Mucosa of descending colon (tissue), 3 donors: Measurements from ENCODE around the gene SLC35A2. TPM values are rescaled to one million over a fixed set of nuclear protein-coding genes. Genes with fewer than 3 reads are reported as not detected.

Experiments
- ATAC-seq: fragments of 200-7000 bp; cut with Tn5 transposase; one replicate; pipeline ENCODE4 v1.9.1; 2020; ENCODE audit warnings: mild to moderate bottlenecking, moderate library complexity
- DNase-seq, 3 donors: peaks; one replicate each; pipeline ENCODE4 v3.0.0-alpha.2; 2020
- H3K36me3 ChIP-seq: fragments of 200-600 bp; one replicate; pipeline ENCODE4 v1.8.0; 2021; ENCODE audit warnings: low read depth, mild to moderate bottlenecking
- H3K4me1 ChIP-seq: fragments of 200-600 bp; one replicate; pipeline ENCODE4 v1.8.0; 2021; ENCODE audit warnings: low read depth, mild to moderate bottlenecking
- H3K4me3 ChIP-seq: fragments of 200-600 bp; one replicate; pipeline ENCODE4 v1.8.0; 2021; ENCODE audit warnings: mild to moderate bottlenecking
- H3K9me3 ChIP-seq: fragments of 200-600 bp; one replicate; pipeline ENCODE4 v1.8.0; 2021; ENCODE audit warnings: mild to moderate bottlenecking
- intact Hi-C, 2 donors: fragments of 100-400 bp; cut with DNase I in 1 of 2; cut with micrococcal nuclease in 1 of 2; formaldehyde crosslinking; loops; one replicate each; pipeline versions ENCODE4 v1.11.0 to v1.11.1; 2022; cut with DNase I, micrococcal nuclease
- total RNA-seq, 3 donors: library from RNA; stranded (reverse); fragmentation: NEBNext Ultra II Directional in 2 of 3; extraction: Animal tissue kit (Norgen Biotek cat#: 25700) in 2 of 3; gene quantifications; one replicate each; pipeline versions ENCODE4 v1.2.1 to v1.2.4, GENCODE V29; 2021 to 2023
- TF ChIP-seq, protein P1 (sequence below): fragments of 200-600 bp; IDR thresholded peaks from one replicate; pipeline ENCODE4 v1.8.0; 2022; ENCODE audit warnings: antibody characterized with exemption, mild to moderate bottlenecking
- donor health status: DM: no; HTN: no; CAD: no; lungs with moderate emphysema.
- donor health status: DM: no; HTN: no; CAD: no.
- donor health status: DM: no; HTN: yes; CAD: no.

The SLC35A2 gene
- total RNA-seq, 3 donors from 2014 or later = 26.4 to 62.1 (median 52.2) TPM

DNA sequence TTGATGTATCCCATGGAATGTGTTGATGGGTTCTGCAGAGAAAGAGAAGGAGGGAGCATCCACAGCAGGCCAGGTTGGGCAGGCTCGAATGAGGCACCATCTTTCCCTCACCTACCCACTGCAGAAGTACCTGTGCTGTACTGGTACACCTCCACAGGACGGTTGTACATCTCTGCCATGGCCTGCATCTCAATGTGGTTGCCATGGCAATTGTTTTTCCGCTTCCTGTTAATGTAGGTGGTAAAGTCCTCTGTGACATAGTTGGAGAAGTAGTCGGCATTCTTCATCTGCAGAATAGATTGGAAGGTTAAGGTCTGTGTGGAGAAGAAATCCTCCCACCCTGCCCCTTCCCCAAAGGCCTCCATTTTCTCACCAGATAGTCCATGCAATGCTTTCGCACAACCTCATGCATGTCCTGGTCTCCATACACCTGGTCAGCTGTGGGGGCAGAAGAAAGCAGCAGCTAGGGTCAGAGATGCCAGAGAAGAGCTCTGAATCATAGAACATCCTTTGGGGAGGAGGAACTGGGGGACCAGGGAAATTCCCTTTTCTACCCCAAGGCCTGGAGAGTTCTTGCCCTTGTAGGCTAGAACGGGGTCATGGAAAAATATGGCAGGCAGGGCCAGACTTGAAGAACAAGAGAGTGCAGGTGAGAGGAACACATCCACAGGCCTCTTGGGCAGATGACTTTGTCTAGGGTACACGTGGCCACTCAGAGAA lies 23.3 kb upstream of the SLC35A2 start:
- no peaks in the 10 kb centered on the region for H3K36me3 ChIP-seq
- no peaks in the 10 kb centered on the region for H3K9me3 ChIP-seq
- no peaks in the 10 kb centered on the region for H3K4me1 ChIP-seq
- TF ChIP-seq, protein P1, sequence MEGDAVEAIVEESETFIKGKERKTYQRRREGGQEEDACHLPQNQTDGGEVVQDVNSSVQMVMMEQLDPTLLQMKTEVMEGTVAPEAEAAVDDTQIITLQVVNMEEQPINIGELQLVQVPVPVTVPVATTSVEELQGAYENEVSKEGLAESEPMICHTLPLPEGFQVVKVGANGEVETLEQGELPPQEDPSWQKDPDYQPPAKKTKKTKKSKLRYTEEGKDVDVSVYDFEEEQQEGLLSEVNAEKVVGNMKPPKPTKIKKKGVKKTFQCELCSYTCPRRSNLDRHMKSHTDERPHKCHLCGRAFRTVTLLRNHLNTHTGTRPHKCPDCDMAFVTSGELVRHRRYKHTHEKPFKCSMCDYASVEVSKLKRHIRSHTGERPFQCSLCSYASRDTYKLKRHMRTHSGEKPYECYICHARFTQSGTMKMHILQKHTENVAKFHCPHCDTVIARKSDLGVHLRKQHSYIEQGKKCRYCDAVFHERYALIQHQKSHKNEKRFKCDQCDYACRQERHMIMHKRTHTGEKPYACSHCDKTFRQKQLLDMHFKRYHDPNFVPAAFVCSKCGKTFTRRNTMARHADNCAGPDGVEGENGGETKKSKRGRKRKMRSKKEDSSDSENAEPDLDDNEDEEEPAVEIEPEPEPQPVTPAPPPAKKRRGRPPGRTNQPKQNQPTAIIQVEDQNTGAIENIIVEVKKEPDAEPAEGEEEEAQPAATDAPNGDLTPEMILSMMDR = no peak
- intact Hi-C loops = no loop called here
- no peak overlapping the region for H3K4me3 ChIP-seq
- DNase-seq (no peak), ATAC-seq (no peak)

DNA sequence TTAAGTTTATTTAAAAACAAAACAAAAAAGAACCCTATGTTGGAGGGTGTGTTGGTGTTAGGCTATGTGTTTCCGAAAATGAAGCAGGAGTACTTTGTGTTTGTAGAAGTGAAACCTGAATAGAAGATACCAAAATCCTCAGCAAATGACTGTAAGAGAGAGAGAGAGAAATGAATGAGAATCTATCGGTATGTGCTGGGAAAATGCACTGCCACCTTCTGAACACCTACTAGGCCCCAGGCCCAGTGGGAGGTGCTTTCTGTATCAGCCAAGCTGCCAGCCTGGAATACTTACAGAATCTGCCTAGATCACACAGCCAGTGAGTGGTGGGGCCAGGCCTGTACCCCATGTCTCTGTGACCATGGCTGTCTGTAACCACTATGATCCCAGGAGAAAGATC lies 22.3 kb upstream of the SLC35A2 start:
- Histone ChIP-seq H3K4me1 (no peaks in the 10 kb centered on the region), H3K4me3 (no peak overlapping the region), H3K9me3 (no peaks in the 10 kb centered on the region), H3K36me3 (no peaks in the 10 kb centered on the region)
- DNase-seq = no peak
- TF ChIP-seq, protein P1 = no peak
- ATAC-seq = no peak
- intact Hi-C loops = no loop called here

DNA sequence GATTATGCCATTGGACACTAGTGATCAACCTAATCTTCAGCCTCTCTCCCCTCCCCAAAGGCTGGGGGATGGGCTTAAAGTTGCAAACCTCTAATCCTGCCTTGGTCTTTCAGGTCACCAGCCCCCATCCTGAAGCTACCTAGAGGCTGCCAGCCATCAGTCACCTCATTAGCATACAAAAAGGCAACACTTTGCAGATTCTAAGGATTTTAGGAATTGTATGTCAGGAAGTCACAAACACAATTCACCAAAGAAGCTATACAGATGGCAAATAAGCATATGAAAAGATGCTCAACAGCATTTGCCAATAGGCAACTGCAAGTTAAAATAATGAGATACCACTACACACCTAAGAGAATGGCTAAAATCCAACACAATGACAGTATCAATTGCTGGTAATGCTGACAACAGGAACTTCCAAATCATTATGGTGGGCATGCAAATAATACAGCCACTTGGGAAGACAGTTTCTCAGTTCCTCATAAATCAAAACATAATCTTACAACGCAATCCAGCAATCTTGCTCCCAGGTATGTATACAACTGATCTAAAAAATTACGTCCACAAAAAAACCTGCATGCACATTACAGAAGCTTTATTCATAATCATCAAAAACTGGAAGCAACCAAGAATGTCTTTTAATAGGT lies 16.4 kb upstream of the SLC35A2 start:
- Histone ChIP-seq H3K36me3 (no peaks in the 10 kb centered on the region), H3K9me3 (no peaks in the 10 kb centered on the region), H3K4me1 (no peaks in the 10 kb centered on the region), H3K4me3 (no peak overlapping the region)
- ATAC-seq (no peak), DNase-seq (no peak)
- TF ChIP-seq, protein P1 = no peak
- intact Hi-C loops = no loop called here

DNA sequence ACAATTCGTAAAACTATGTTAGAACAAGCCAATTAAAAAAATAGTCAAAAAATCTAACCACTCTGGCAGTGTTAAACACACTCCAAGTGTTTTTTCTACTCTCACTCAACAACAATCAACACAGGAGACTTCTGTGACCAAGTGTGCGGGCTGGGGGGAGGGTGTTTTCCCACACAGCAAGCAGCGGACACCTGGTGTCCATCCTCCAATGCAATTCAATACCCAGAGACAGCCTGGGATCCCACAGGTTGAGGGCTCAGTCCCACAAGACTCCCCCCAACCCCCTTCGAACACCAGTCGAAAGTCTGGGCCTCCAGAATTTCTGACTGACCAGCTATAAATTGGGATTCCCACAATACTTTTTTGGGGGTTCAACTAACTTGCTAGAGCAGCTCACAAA lies 15.7 kb upstream of the SLC35A2 start:
- DNase-seq = no peak
- intact Hi-C loops = no loop called here
- no peaks in the 10 kb centered on the region for H3K36me3 ChIP-seq
- TF ChIP-seq, protein P1 = no peak
- H3K4me1 ChIP-seq = no peaks in the 10 kb centered on the region
- ATAC-seq = no peak
- no peaks in the 10 kb centered on the region for H3K9me3 ChIP-seq
- H3K4me3 ChIP-seq = no peak overlapping the region

DNA sequence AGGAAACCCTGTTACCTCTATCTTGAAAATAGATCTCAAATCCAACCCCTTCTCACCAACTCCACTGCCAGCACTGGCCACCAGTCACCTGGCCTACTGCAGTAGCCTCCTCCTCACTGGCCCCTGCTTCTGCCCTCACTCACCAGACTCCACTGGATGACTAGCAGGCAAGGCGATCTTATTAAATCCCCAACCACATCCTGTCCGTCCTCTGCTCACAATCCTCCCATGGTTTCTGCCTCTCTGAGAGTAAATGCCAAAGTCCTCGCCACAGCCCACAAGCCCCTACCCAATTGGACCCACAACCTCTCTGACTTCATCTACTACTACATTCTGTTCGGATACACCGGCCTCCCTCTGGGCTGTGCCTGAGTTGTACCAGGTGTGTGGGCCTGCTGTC lies 12.8 kb upstream of the SLC35A2 start:
- no peaks in the 10 kb centered on the region for H3K36me3 ChIP-seq

More for the DNA sequence above, 12.8 kb upstream of the SLC35A2 start:
- H3K4me1 ChIP-seq = no peaks in the 10 kb centered on the region
- no peaks in the 10 kb centered on the region for H3K9me3 ChIP-seq
- no peak for ATAC-seq
- intact Hi-C loops = no loop called here
- TF ChIP-seq, protein P1 = no peak
- no peak overlapping the region for H3K4me3 ChIP-seq
- no peak for DNase-seq
